ENCODE measurements around the gene CMSS1.

DNA sequence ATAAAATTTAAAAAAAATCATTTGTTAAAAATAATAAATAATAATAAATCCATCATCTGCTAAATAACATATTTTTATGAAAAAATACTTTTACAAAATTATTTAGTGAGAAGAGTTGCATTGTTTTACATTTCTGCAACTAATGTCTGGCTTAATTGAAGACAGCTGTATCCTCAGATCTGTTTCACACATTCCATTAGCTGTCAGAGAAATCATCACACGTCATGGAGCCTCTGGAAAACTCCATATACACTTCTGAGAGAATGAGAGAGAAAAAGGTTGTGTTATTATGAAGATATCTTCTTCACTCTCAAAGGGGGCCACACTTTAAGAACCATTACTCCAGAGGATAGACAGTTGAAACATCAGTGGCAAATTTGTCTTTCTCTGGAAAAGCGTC lies 40.8 kb downstream of the CMSS1 start:
- no peak for TF ChIP-seq POLR2A (IDR thresholded peaks at IDR 0.05)
- TF ChIP-seq, protein P1, sequence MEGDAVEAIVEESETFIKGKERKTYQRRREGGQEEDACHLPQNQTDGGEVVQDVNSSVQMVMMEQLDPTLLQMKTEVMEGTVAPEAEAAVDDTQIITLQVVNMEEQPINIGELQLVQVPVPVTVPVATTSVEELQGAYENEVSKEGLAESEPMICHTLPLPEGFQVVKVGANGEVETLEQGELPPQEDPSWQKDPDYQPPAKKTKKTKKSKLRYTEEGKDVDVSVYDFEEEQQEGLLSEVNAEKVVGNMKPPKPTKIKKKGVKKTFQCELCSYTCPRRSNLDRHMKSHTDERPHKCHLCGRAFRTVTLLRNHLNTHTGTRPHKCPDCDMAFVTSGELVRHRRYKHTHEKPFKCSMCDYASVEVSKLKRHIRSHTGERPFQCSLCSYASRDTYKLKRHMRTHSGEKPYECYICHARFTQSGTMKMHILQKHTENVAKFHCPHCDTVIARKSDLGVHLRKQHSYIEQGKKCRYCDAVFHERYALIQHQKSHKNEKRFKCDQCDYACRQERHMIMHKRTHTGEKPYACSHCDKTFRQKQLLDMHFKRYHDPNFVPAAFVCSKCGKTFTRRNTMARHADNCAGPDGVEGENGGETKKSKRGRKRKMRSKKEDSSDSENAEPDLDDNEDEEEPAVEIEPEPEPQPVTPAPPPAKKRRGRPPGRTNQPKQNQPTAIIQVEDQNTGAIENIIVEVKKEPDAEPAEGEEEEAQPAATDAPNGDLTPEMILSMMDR (IDR thresholded peaks at IDR 0.05): no peak

Measured in heart left ventricle (tissue), 13 donors.